Measurements from ENCODE around the gene SRPRB. TPM values are rescaled to one million over a fixed set of nuclear protein-coding genes. Genes with fewer than 3 reads are reported as not detected.
A peak's percentile ranks its signal among the peaks of the same experiment; 100 is the strongest.

Gene SRPRB, protein sequence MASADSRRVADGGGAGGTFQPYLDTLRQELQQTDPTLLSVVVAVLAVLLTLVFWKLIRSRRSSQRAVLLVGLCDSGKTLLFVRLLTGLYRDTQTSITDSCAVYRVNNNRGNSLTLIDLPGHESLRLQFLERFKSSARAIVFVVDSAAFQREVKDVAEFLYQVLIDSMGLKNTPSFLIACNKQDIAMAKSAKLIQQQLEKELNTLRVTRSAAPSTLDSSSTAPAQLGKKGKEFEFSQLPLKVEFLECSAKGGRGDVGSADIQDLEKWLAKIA
- total RNA-seq (2021; ENCODE audit: unreplicated experiment) (61.0 TPM), Bru-seq, nascent RNA (percentile 84 among the genes with signal in this experiment), BruChase-seq, experiment 1, labeled RNA remaining after a 6-hour chase (percentile 91 among the genes with signal in this experiment), BruChase-seq, experiment 2, labeled RNA remaining after a 2-hour chase (percentile 80 among the genes with signal in this experiment)
- 53.3 and 57.9 TPM in 2 replicates for polyA plus RNA-seq (2012)
- long read RNA-seq, partial matches to known transcripts: 101 of 105 reads
- long read RNA-seq, other reads (novel, unspliced or antisense): 3 of 105 reads

- Histone ChIP-seq H3K27me3 (ENCODE audit: insufficient read depth, low read length) (no peaks in the 10 kb centered on the region), H3K9ac (ENCODE audit: low read length) (peak within 1 kb of the TSS; percentile 75), H3K4me2 (ENCODE audit: low read length) (peak within 1 kb of the TSS; percentile 77), H3K79me2 (ENCODE audit: insufficient read depth, low read length) (peaks cover 31% of the 10 kb centered on the region), H3K9me2 (ENCODE audit: insufficient read depth) (no peaks in the 10 kb centered on the region), H3K36me3 (ENCODE audit: control insufficient read depth in 1 of 2, insufficient read depth in 2 of 2, low read length in 2 of 2) (peaks cover 12 to 15% of the 10 kb centered on the region in 2 experiments; a peak in 3 of 4 replicates), H3K4me1 (ENCODE audit: control insufficient read depth in 1 of 2, insufficient read depth in 2 of 2, low read length in 2 of 2) (peaks cover 3 to 11% of the 10 kb centered on the region in 2 experiments), H3K9me3 (ENCODE audit: control insufficient read depth in 1 of 2, insufficient read depth in 1 of 2, low read depth in 1 of 2, low read length in 2 of 2) (no peaks in the 10 kb centered on the region), H2AFZ (ENCODE audit: low read depth, low read length, poor library complexity, severe bottlenecking) (peak within 1 kb of the TSS; percentile 99), H4K20me1 (ENCODE audit: insufficient read depth) (no peaks in the 10 kb centered on the region), H3K4me3 (replicated peaks in 1 of 2; ENCODE audit: low read depth in 1 of 2, low read length in 2 of 2) (peak within 1 kb of the TSS; percentile 87 to 89), H3K27ac (ENCODE audit: low read depth, low read length) (peak within 1 kb of the TSS; percentile 20)
- CTCF ChIA-PET: no interaction called here
- peak; percentile 88 for DNase-seq (ENCODE audit: low read depth, low spot score)
- peak; percentile 98 for ATAC-seq
- RAD21 ChIA-PET (ENCODE audit: low non-redundant PET in 1 of 2, low total read pairs in 2 of 2, uncharacterized antibody in 2 of 2, unreplicated experiment in 2 of 2): no interaction called here
- POLR2A ChIA-PET: no interaction called here
- TF ChIP-seq TCF7L2 (IDR thresholded peaks at IDR 0.05; ENCODE audit: borderline replicate concordance, extremely low read depth, insufficient read depth, insufficient read length): peak; percentile 17
- TF ChIP-seq POLR2AphosphoS5 (IDR thresholded peaks at IDR 0.05; ENCODE audit: low read depth, low read length): peak; percentile 96
- peak; percentile 63 for TF ChIP-seq SP1 (IDR thresholded peaks at IDR 0.05; ENCODE audit: low read depth)
- no peak for TF ChIP-seq ELF1 (IDR thresholded peaks at IDR 0.05; ENCODE audit: borderline replicate concordance, low read depth)
- TF ChIP-seq SIN3A (IDR thresholded peaks at IDR 0.05; ENCODE audit: low read depth): peak; percentile 76; the same call in 1 of the 2 replicates
- TF ChIP-seq FOSL1 (IDR thresholded peaks at IDR 0.05; ENCODE audit: low read depth): no peak
- TF ChIP-seq ZBTB33 (IDR thresholded peaks at IDR 0.05; ENCODE audit: extremely low read depth, insufficient replicate concordance, low read length): peak; percentile 47
- TF ChIP-seq REST (IDR thresholded peaks at IDR 0.05; ENCODE audit: low read depth): no peak
- TF ChIP-seq ZFX (IDR thresholded peaks at IDR 0.05): peak; percentile 47; the same call in 1 of the 2 replicates
- TF ChIP-seq, protein P1, sequence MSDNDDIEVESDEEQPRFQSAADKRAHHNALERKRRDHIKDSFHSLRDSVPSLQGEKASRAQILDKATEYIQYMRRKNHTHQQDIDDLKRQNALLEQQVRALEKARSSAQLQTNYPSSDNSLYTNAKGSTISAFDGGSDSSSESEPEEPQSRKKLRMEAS (IDR thresholded peaks at IDR 0.05): peak; percentile 93
- no peak for TF ChIP-seq CBX3 (IDR thresholded peaks at IDR 0.05; ENCODE audit: low read depth)
- TF ChIP-seq POLR2A (IDR thresholded peaks at IDR 0.05; ENCODE audit: borderline replicate concordance, extremely low read depth, insufficient read depth, insufficient read length): peak; percentile 63
- peak; percentile 85 for TF ChIP-seq YY1 (IDR thresholded peaks at IDR 0.05; ENCODE audit: extremely low read depth, insufficient replicate concordance, low read depth, low read length)
- BruUV-seq (replicated peaks): no TSS peak
- intact Hi-C loops (cut with micrococcal nuclease): loop anchor here (5.0 to 10.0 kb wide), 3 partner anchors 144 to 416 kb away; partner anchors contain the start of gene TOPBP1
These were observed at the start of gene SRPRB for GRCh38 chr3:133805702-133806475. Gene SRPRB, plus strand, starts transcription at chr3:133805815. Its CDS starts 34 bp downstream, at chr3:133805849.
